ENCODE measurements around the gene HDLBP.

The HDLBP gene

GRCh38 chr2:241189093-241189855 lies 126.2 kb downstream of the HDLBP start:
- Histone ChIP-seq H3K4me1 (ENCODE audit: low read length) (peaks cover 10% of the 10 kb centered on the region), H3K27me3 (ENCODE audit: low read depth, low read length) (no peaks in the 10 kb centered on the region), H4K20me1 (ENCODE audit: insufficient read depth, low read length) (no peaks in the 10 kb centered on the region), H3K9me3 (ENCODE audit: insufficient read depth, low read length) (no peaks in the 10 kb centered on the region), H3K9ac (ENCODE audit: low read length) (no peak overlapping the region), H3K36me3 (replicated peaks; ENCODE audit: low read depth, low read length) (no peaks in the 10 kb centered on the region), H3K4me2 (ENCODE audit: low read length) (no peak overlapping the region), H3K4me3 (ENCODE audit: low read length) (no peak overlapping the region), H3K27ac (ENCODE audit: low read length) (no peak overlapping the region), H3K79me2 (ENCODE audit: low read length) (no peaks in the 10 kb centered on the region), H2AFZ (ENCODE audit: low read depth, low read length) (no peak overlapping the region)
- TF ChIP-seq CTCF (IDR thresholded peaks at IDR 0.05; ENCODE audit: low read depth, low read length) (no peak), EZH2phosphoT487 (IDR thresholded peaks at IDR 0.05; ENCODE audit: low read depth) (no peak)

DNA sequence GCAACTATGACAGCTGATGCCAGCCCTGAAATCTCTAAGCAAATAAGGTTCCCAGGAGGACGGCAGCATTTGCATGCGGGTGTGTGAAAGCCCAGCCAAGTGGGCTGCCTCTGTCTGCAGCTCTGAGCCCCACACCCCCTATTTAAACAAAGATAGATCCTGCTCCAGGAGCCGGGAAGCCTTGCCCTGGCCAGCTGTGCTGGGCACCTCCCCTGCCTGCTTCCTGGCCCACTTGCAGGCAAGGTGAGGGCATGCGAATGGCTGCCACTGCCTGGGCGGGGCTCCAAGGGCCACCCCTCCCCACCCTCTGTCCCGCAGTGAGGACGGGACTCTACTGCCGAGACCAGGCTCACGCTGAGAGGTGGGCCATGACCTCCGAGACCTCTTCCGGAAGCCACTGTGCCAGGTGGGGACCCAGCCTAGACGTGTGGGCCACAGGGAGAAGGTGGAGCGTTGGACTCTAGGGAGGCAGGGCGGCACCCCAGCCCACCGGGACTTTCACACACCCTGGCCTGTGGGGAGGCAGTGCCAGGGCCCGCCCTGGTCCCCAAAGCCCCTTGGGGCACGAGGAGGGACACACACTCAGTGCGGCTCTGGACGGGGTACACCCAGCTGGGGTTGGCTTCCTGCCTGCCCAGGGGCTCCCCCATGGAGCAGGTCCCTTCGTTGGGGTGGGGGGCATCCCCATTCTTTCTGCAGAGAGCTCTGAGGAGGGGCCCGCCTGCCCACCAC lies 126.9 kb downstream of the HDLBP start, which contains the start of gene ANO7:
ANO7 (plus strand) TSS at position 317 of the 732 bp plus-strand sequence. CDS start 1,387 bp downstream, outside the sequence.
- Histone ChIP-seq H3K36me3 (replicated peaks; ENCODE audit: low read depth, low read length) (no peaks in the 10 kb centered on the region), H3K9me3 (ENCODE audit: insufficient read depth, low read length) (no peaks in the 10 kb centered on the region), H3K4me3 (ENCODE audit: low read length) (peak within 1 kb of the TSS; percentile 67), H3K4me1 (ENCODE audit: low read length) (peaks cover 10% of the 10 kb centered on the region), H3K79me2 (ENCODE audit: low read length) (no peaks in the 10 kb centered on the region), H3K4me2 (ENCODE audit: low read length) (peak within 1 kb of the TSS; percentile 72), H2AFZ (ENCODE audit: low read depth, low read length) (peak within 1 kb of the TSS; percentile 74; the same call in 1 of the 2 replicates), H4K20me1 (ENCODE audit: insufficient read depth, low read length) (no peaks in the 10 kb centered on the region), H3K27me3 (ENCODE audit: low read depth, low read length) (no peaks in the 10 kb centered on the region), H3K27ac (ENCODE audit: low read length) (no peak within 1 kb of the TSS), H3K9ac (ENCODE audit: low read length) (peak within 1 kb of the TSS; percentile 24)
- TF ChIP-seq EZH2phosphoT487 (IDR thresholded peaks at IDR 0.05; ENCODE audit: low read depth) (no peak), CTCF (IDR thresholded peaks at IDR 0.05; ENCODE audit: low read depth, low read length) (no peak)

DNA sequence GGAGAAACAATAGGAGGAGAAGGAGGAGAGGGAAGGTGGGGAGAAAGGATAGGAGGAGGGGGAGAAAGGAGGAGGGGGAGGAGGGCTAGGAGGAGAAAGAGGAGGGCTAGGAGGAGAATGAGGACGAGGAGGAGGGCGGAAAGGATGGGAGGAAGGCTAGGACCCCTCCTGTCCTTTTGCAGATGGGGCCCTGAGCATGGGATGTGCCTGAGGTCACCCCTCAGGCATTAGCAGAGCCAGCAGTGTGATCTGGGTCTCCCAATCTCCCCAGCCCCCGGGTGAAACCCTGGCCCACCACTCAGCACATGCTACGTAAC lies 127.6 kb downstream of the HDLBP start:
- TF ChIP-seq EZH2phosphoT487 (IDR thresholded peaks at IDR 0.05; ENCODE audit: low read depth) (no peak), CTCF (IDR thresholded peaks at IDR 0.05; ENCODE audit: low read depth, low read length) (no peak)
- Histone ChIP-seq H3K79me2 (ENCODE audit: low read length) (no peaks in the 10 kb centered on the region), H3K4me3 (ENCODE audit: low read length) (peak overlapping the region; percentile 67; the same call in 1 of the 2 replicates), H3K36me3 (replicated peaks; ENCODE audit: low read depth, low read length) (no peaks in the 10 kb centered on the region), H2AFZ (ENCODE audit: low read depth, low read length) (peak overlapping the region; percentile 74; the same call in 1 of the 2 replicates), H3K27me3 (ENCODE audit: low read depth, low read length) (no peaks in the 10 kb centered on the region), H3K9ac (ENCODE audit: low read length) (0 out of 2 replicates have a peak overlapping the region, but pooled peaks have one; percentile 24), H3K27ac (ENCODE audit: low read length) (no peak overlapping the region), H3K4me1 (ENCODE audit: low read length) (peaks cover 10% of the 10 kb centered on the region), H3K9me3 (ENCODE audit: insufficient read depth, low read length) (no peaks in the 10 kb centered on the region), H4K20me1 (ENCODE audit: insufficient read depth, low read length) (no peaks in the 10 kb centered on the region), H3K4me2 (ENCODE audit: low read length) (peak overlapping the region; percentile 72)

All from OCI-LY3 (cell line).